Esophagus squamous epithelium (tissue), 4 donors: Measurements from ENCODE around the gene ZNF644.
"Not testable (repeated sequence)": the region's sequence is repeated elsewhere in the genome, so short reads cannot be mapped to it uniquely, and the experiment has no call there.

Experiments
- POLR2A ChIP-seq, 4 donors: fragments of 450-650 bp; IDR thresholded peaks; one replicate each; pipeline ENCODE4 v1.6.1; 2017; ENCODE audit warnings: antibody characterized with exemption in 4 of 4, mild to moderate bottlenecking in 4 of 4, moderate library complexity in 3 of 4
- TF ChIP-seq, protein P1 (sequence below), 6 experiments: fragments of 450-650 bp in 4 of 6; fragments of 200-600 bp in 2 of 6; sonication (generic) in 2 of 6; IDR thresholded peaks; one replicate each; pipeline ENCODE4 v1.5.1; 2016 to 2019; ENCODE audit warnings: antibody characterized with exemption in 6 of 6, mild to moderate bottlenecking in 4 of 6, moderate library complexity in 4 of 6

DNA sequence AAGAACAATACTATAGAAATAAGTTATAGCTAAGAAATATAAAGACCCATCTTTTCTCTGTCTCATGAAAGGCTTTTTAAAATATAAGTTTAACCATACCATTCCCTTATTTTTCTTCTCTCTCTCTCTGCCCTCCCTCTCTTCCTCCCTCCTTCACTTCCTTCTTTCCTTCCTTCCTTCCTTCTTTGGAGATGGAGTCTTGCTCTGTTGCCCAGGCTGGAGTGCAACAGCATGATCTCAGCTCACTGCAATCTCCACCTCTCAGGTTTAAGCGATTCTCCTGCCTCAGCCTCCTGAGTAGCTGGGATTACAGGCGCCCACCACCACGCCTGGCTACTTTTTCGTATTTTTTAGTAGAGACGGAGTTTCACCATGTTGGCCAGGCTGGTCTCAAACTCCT is 94.2 kb downstream of the ZNF644 start:
- not testable (repeated sequence) for TF ChIP-seq POLR2A (IDR thresholded peaks at IDR 0.05)
- TF ChIP-seq, protein P1, sequence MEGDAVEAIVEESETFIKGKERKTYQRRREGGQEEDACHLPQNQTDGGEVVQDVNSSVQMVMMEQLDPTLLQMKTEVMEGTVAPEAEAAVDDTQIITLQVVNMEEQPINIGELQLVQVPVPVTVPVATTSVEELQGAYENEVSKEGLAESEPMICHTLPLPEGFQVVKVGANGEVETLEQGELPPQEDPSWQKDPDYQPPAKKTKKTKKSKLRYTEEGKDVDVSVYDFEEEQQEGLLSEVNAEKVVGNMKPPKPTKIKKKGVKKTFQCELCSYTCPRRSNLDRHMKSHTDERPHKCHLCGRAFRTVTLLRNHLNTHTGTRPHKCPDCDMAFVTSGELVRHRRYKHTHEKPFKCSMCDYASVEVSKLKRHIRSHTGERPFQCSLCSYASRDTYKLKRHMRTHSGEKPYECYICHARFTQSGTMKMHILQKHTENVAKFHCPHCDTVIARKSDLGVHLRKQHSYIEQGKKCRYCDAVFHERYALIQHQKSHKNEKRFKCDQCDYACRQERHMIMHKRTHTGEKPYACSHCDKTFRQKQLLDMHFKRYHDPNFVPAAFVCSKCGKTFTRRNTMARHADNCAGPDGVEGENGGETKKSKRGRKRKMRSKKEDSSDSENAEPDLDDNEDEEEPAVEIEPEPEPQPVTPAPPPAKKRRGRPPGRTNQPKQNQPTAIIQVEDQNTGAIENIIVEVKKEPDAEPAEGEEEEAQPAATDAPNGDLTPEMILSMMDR (IDR thresholded peaks at IDR 0.05) = not testable (repeated sequence)
